Erythroblast (primary cell): ENCODE measurements around the gene GDF9.

Source experiments
- DNase-seq, 2 experiments: peaks; one replicate each; lab custom pipeline; 2025; lab: John Stamatoyannopoulos, UW
- GATA1 ChIP-seq: IDR thresholded peaks from 2 replicates; pipeline ENCODE4 v1.6.1; 2011; ENCODE audit warnings: low read depth, mild to moderate bottlenecking, control low read depth, low read length, moderate library complexity
- POLR2A ChIP-seq: IDR thresholded peaks from 2 replicates; pipeline ENCODE4 v1.6.1; 2011; ENCODE audit warnings: mild to moderate bottlenecking, low read length

Gene GDF9

DNA sequence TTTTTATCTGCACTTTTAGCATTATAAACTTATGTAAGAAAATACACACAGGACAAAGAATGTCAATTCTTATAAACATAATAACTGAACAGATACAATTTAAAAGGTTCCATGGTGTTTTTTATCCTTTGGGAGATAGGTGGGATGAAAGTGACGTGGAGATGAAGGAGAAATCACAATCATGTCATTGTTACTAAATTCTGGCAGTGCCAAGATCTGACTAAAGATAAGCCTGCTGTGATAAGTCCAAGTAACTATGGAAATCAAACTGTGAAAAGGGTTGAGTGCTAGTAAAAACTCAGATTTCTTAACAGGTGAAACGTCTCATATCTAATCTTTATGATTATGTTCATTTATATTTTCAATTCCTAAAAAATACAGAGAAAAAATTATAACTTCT is 18.3 kb upstream of the GDF9 start:
- DNase-seq: no peak
- no peak for TF ChIP-seq GATA1
- no peak for TF ChIP-seq POLR2A

DNA sequence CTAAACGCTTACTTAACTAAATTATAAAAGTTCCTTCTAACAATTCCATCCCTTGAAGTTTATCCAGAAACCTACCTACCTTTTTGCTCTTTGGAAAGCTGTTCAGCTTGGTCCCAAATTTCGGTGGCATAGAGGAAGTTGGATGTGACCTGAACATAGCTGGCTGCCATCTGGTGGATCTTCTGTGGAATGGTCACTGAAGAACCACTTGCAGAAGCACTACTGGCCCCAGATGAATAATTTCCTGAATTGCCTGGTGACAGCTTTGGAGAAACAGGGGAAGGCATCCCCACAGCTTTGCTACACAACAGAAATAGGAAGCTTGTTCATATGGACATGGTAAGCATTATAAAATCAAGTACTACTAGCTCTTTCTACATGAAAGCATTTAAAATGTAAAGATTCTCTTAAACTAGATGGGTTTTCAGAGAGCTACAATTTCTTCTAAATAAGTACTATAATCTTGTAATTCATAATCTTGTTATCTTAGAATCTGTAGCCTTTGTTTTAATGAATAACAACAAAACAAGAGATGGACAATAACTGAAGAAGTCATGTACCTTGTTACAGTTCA is 17.1 kb upstream of the GDF9 start:
- DNase-seq: peak; percentile 71 to 78
- TF ChIP-seq GATA1 (no peak), POLR2A (no peak)

DNA sequence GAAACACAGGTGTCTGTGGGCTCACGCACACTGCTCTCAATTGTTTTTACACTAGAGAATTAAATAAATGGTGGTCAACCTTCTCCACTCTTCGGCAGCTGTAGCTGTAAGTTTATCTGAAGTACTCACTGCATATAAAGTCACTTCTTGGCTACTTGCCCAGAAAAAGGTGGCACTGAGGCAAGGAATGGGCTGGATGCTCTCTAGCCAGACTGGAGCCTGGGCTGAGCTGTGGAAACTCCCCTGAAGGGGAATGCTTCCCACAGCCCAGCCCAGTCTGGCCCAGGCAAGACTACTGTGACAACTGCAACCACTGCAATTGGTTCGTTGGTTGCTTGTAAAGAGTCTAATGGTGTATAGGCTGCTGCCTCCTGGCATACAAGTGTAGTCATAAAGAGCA is 11.7 kb upstream of the GDF9 start:
- TF ChIP-seq POLR2A: no peak
- no peak for TF ChIP-seq GATA1
- peak; percentile 65 to 70 for DNase-seq

DNA sequence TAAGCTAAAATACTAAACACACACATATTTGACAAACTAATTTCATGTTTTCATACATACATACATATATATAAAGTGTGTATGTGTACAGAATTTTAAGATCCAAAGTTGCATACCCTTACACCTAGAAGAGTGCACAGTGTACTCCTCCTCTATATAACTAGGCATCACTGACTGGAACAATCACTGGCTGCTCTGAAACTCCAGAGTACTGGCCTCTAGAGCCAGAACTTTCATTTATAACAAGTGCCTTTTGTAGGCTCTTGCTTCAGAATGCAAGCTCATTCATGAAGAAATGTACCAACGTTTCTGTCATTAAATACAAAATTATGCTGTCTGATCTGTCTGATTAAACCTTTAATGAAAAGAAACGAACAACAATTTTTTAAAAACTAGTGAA is 11.2 kb upstream of the GDF9 start:
- no peak for DNase-seq
- TF ChIP-seq GATA1: no peak
- TF ChIP-seq POLR2A: no peak

DNA sequence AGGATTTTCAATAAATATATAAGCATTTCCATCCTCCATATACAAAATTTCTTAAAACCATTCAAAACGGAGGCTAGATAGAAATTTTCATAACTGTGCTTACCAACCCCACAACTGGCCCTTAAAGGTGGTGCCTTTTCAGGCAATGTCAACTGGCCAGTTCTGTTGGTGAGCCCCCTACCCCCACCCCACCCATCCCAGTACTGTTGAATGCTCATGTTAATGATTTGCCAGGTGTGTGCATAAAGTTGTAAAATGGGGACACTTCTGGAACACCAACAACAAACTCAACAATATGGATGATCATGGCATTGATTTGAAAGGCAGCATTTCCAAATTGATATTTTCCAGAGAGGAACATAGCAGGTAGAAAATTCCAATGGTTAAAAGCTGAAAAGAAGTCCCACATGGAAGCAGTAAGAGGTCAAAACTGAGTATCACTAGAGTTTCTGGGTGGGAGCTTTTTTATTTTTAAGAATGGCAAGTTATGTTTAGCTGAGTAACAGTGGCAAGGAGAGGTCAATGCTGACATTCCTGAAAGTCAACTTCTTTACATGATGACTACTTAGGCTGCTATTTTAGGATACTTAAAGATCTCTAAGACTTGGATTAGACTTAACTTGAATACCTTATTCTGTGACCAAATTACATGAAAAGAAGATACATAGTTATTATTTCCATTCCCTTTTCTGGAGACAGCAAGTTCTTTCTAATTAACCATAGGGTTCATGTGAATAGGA is 9.9 kb upstream of the GDF9 start:
- no peak for TF ChIP-seq GATA1
- TF ChIP-seq POLR2A: no peak
- no peak for DNase-seq

DNA sequence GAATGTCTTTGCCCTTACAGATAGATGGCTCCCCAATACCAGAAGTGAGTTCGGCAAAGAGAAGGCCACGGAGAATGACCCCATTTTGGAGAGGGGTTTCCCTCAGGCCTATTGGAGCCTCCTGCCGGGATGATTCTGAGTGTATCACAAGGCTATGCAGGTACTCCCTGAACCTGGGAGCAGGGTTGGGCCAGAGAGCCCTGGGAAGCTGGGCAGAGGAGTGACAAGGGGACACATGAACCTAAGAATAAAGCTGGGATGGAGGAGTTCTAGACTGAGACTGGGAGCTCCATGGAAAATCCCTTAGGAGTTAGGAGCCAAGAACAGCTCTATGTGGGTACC is 7.6 kb upstream of the GDF9 start:
- no peak for TF ChIP-seq GATA1
- no peak for TF ChIP-seq POLR2A
- no peak for DNase-seq

DNA sequence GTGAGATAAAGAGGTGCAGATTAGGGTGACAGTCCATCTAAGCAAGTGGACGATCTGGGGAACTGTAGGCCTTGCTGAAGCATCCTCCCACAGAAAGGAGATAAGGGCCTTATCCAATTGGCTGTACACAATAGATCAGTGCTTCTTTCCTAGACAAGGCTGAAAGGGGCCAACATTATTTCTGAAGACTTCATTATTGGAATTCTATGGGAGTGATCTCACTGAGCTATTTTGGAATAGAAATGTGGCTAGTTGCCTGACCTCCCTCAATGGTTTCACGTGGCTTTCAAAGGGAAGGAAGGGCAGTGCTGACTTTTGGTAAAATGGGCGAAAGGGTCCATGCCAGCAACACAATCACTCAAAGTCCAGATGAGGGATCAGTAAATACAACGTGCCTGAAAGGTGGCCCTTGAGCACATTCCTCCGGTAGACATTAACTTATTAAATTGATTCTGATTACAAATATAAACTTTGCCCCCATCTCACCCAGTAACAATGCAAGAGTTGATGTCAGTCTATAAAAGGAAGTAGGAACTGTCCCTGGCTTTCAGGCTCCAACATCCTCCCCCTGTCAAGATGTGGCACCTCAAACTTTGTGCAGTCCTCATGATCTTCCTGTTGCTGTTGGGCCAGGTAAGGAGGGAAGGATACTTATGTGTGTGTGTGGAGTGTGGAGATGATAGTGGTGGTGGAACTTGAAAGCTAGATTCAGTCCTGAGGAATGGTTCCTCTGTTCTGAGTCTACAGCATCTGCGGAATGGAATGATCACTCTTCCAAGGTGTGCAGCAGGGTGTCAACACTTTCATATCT is 7.1 kb upstream of the GDF9 start, which contains the start of gene LEAP2:
LEAP2 (plus strand) TSS at position 550 of the 811 bp plus-strand sequence; CDS start at position 577, 27 bp downstream.
- DNase-seq: peak; percentile 34 to 70

DNA sequence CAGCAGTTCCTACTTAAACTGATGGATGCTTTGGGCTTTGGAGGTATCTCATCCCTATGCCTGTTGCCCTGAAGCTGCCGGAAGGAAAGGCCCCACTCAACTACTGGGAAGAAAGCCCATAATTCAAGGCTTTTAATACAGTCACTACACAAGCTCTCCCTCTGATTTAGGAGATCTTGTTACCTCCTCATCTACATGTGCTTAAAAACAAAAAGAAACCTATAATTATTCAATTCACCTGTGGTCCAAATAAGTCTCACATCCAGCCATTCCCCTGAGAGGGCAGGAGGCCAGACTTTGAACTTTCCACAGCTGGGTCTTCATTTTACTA is 6.5 kb upstream of the GDF9 start:
- DNase-seq: no peak
- no peak for TF ChIP-seq POLR2A
- no peak for TF ChIP-seq GATA1

More for the DNA sequence above, 7.1 kb upstream of the GDF9 start, which contains the start of gene LEAP2:
- TF ChIP-seq POLR2A (no peak), GATA1 (no peak)

DNA sequence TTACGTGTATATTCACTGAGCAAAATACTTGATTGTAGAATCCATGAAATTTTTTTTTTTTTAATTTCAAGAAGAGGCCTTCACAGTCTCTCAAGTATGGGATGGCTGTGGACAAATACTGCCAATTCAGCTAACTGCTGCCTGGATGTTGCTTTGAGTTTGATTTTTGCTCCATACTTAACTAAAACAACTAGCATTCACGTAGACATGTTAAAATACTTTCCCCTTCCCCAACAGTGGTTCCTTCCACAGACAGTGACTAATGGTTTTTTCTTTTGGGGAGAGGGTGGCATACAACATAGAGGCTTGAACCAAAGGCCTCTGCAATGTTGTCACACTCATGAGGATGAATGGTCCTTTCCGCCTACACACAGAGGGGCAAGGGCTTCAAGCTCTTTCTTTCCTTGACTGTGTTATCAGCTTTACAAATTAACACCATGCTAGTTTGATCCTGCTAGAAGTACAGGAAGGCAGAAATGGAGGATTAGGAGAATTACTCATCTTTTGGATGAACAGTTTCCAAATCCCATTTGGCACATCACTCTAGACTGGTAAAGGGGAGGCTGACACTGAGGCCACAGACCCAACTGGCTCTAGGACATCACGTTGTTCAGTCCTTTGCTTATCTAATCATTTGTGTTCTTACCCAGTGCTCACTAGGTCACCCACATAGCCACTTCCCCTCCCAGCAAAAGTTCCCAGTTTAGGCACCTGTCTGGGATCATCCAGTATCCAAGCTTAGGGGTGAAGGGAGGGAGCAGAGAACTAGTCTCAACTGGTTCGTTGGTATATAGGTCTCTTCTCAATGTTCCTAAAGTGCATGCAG is 5.4 kb upstream of the GDF9 start:
- no peak for DNase-seq
- TF ChIP-seq GATA1 (no peak), POLR2A (no peak)

DNA sequence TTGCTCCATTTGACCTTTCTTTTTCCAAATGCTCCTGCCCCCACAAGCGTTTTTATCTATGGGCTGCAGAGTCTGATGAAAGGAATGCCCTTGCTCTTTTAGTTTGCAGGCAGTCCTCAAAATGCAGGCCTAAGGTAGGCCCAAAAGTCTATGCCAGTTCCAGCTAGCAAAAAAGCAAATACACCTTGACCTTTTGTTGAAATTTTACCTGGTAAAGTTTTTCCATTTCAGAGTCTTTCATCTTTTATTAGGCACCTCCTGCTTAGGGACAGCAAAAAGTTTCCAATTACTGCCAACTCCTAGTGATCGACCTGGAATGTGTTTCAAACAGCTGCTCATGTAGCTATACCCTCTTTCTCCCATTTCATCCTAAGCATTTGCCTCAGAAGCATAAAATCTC is 4.5 kb upstream of the GDF9 start:
- no peak for DNase-seq
- no peak for TF ChIP-seq GATA1
- no peak for TF ChIP-seq POLR2A

DNA sequence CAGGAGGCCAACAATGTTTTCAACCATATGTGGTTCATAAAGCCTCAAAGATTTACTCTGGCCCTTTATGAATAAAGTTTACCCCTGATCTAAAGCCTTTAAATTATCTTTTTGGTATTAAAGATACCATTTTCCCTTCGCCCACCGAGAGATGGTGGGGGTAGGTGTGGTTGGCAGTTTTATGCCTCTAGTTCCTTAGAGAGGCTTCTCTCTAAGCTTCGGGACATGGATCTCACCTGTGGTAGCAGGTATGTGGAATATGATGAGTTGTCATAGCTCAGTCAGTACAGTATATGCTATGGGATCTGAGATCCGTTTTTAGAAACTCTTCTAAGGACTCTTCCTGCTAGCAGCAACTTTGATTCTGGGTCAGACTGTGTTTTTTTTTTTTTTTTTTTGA is 2.5 kb upstream of the GDF9 start:
- TF ChIP-seq POLR2A (no peak), GATA1 (no peak)
- no peak for DNase-seq

DNA sequence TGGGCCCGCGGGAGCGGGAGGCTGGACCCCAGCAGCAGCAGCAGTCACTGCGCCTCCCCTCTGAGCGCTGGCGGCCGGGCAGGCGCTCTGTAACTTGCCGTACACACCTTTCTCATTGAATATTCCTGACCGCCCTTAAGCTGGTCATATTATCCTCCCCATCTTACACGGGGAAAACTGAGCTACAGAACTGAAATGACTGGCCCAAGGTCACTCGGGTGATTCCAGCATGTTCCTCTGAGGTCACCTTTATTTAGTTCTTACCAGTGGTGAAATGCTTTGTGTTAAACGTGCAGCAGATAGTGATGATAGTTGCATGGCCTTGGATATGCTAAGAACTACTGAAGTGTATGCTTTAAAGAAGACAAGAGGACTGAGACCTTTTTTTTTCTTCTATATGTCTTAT is 780 bp upstream of the GDF9 start:
- no peak for DNase-seq
- TF ChIP-seq POLR2A: no peak
- no peak for TF ChIP-seq GATA1

DNA sequence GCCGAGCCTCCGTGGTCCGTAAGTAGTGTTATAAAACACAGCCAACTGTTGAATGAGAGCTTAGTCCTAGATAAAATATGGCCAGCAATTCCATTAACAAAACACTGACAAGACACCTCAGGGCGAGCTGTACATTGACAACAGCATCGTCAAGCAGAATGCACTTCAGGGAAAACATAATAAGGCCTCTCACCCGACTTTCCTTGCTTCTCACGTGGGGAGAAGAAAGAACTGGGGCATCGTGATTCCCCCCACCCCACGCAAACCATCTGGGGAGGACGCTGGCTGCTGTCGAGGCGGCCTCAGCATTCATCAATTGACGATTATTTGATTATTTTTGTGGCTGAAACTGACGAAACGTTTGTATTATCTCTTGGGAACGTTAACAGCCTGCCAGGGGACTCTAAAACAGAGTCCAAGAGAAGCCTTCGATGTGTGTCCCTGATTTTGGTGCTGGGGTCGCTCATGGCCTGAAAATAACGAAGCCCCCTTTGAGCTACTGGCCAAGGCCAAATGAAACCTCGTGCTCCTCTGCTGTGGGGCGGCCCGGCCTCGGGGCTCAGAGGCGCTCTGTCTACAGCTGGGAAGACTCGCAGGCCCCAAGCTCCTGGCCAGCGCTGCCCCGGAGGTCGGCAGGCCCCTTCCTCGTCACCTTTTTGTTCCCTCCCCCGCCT is 464 bp downstream of the GDF9 start:
- TF ChIP-seq POLR2A: no peak
- TF ChIP-seq GATA1: no peak
- peak in 1 of 2 experiments; percentile 37 for DNase-seq
